Neural cell (in vitro differentiated cells): ENCODE measurements around the gene OR11A1. TPM values are rescaled to one million over a fixed set of nuclear protein-coding genes. Genes with fewer than 3 reads are reported as not detected.

Experiments used
- H2AFZ ChIP-seq: fragments of 200-600, 300-800 bp; sonication (generic), shearing (Covaris generic); 2 replicates; pipeline ENCODE4 v1.6.0; 2014; ENCODE audit warnings: low read depth, mild to moderate bottlenecking, antibody characterized with exemption, low read length, moderate library complexity
- H3F3A ChIP-seq: fragments of 200-600 bp; shearing (Covaris generic); 2 replicates; pipeline ENCODE4 v1.6.1; 2016; ENCODE audit warnings: mild to moderate bottlenecking, moderate library complexity, mixed read lengths, antibody characterized with exemption, low read length; ENCODE audit not compliant: insufficient read depth, poor library complexity, severe bottlenecking
- H3K27ac ChIP-seq: fragments of 200-600, 300-800 bp; sonication (generic), shearing (Covaris generic); 2 replicates; pipeline ENCODE4 v1.5.1; 2014; ENCODE audit warnings: mild to moderate bottlenecking, low read length, moderate library complexity
- H3K27me3 ChIP-seq: fragments of 300-800, 200-600 bp; sonication (generic), shearing (Covaris generic); 2 replicates; pipeline ENCODE4 v1.6.0; 2014; ENCODE audit warnings: mild to moderate bottlenecking, low read depth, low read length, moderate library complexity; ENCODE audit not compliant: insufficient read depth
- H3K36me3 ChIP-seq: fragments of 300-800, 200-600 bp; sonication (generic), shearing (Covaris generic); 2 replicates; pipeline ENCODE4 v1.5.1; 2014; ENCODE audit warnings: mild to moderate bottlenecking, antibody characterized with exemption, low read length, moderate library complexity; ENCODE audit not compliant: insufficient read depth
- H3K4me2 ChIP-seq: fragments of 300-800, 200-600 bp; sonication (generic), shearing (Covaris generic); 2 replicates; pipeline ENCODE4 v1.6.0; 2014; ENCODE audit warnings: mild to moderate bottlenecking, low read length
- H3K4me3 ChIP-seq: fragments of 300-800, 200-600 bp; sonication (generic), shearing (Covaris generic); 2 replicates; pipeline ENCODE4 v1.5.1; 2014; ENCODE audit warnings: mild to moderate bottlenecking, low read length, moderate library complexity
- H3K79me2 ChIP-seq: fragments of 200-600 bp; shearing (Covaris generic); replicated peaks from 2 replicates; pipeline ENCODE4 v1.6.0; 2014; ENCODE audit warnings: mild to moderate bottlenecking, low read length, moderate library complexity; ENCODE audit not compliant: insufficient read depth
- H3K9ac ChIP-seq: fragments of 300-800, 200-600 bp; sonication (generic), shearing (Covaris generic); 2 replicates; pipeline ENCODE4 v1.6.1; 2016; ENCODE audit warnings: mild to moderate bottlenecking, low read length, mixed read lengths
- H3K9me2 ChIP-seq: fragments of 200-600 bp; shearing (Covaris generic); 2 replicates; pipeline ENCODE4 v1.6.1; 2016; ENCODE audit warnings: mild to moderate bottlenecking, low read length, mixed read lengths; ENCODE audit not compliant: insufficient read depth
- H3K9me3 ChIP-seq: fragments of 200-600, 300-800 bp; sonication (generic), shearing (Covaris generic); 2 replicates; pipeline ENCODE4 v1.6.1; 2016; ENCODE audit warnings: mild to moderate bottlenecking, mixed run types, low read length, moderate library complexity, mixed read lengths
- H4K20me1 ChIP-seq: fragments of 200-600 bp; shearing (Covaris generic); 2 replicates; pipeline ENCODE4 v1.6.1; 2016; ENCODE audit warnings: mild to moderate bottlenecking, mixed run types; ENCODE audit not compliant: insufficient read depth
- EP300 ChIP-seq: fragments of 450-650 bp; conservative IDR thresholded peaks from 2 replicates; pipeline ENCODE4 v1.6.1; 2014; ENCODE audit warnings: antibody characterized with exemption, mild to moderate bottlenecking, moderate library complexity; ENCODE audit not compliant: poor library complexity, severe bottlenecking
- EZH2 ChIP-seq: fragments of 200-600, 300-800 bp; shearing (Covaris generic), sonication (generic); IDR thresholded peaks from 2 replicates; pipeline ENCODE4 v1.6.1; 2014; ENCODE audit warnings: antibody characterized with exemption, low read length, borderline replicate concordance, mild to moderate bottlenecking; ENCODE audit not compliant: insufficient read depth, poor library complexity, severe bottlenecking
- MXI1 ChIP-seq: fragments of 450-650 bp; conservative IDR thresholded peaks from 2 replicates; pipeline ENCODE4 v1.6.1; 2014; ENCODE audit warnings: antibody characterized with exemption, mild to moderate bottlenecking; ENCODE audit not compliant: poor library complexity, severe bottlenecking
- POLR2AphosphoS5 ChIP-seq: IDR thresholded peaks from 2 replicates; pipeline ENCODE4 v1.6.1; 2012
- RAD21 ChIP-seq: fragments of 450-650 bp; conservative IDR thresholded peaks from 2 replicates; pipeline ENCODE4 v1.6.1; 2014; ENCODE audit warnings: antibody characterized with exemption, mild to moderate bottlenecking, moderate library complexity
- REST ChIP-seq: IDR thresholded peaks from 2 replicates; pipeline ENCODE4 v1.6.1; 2012; ENCODE audit warnings: borderline replicate concordance
- SMC3 ChIP-seq: fragments of 450-650 bp; conservative IDR thresholded peaks from 2 replicates; pipeline ENCODE4 v1.6.1; 2014; ENCODE audit warnings: antibody characterized with exemption, mild to moderate bottlenecking, moderate library complexity; ENCODE audit not compliant: poor library complexity
- TAF1 ChIP-seq: IDR thresholded peaks from 2 replicates; pipeline ENCODE4 v1.6.1; 2012; ENCODE audit warnings: low read depth
- polyA plus RNA-seq: library from polyadenylated mRNA; depleted of rRNA; stranded (reverse); fragments of >200 nt; gene quantifications from 2 replicates; pipeline ENCODE4 v1.2.3, GENCODE V29; 2014
- TF ChIP-seq, protein P1 (sequence below): fragments of 450-650 bp; IDR thresholded peaks from 2 replicates; pipeline ENCODE4 v1.5.1; 2014; ENCODE audit warnings: antibody characterized with exemption, mild to moderate bottlenecking, moderate library complexity; ENCODE audit not compliant: poor library complexity, severe bottlenecking

The OR11A1 gene
- polyA plus RNA-seq, 1 donor from 2014 or later, result not detected

GRCh38 chr6:29483186-29483585, 26.3 kb upstream of the OR11A1 start:
- Histone ChIP-seq H3K4me2 (no peak overlapping the region), H3K27ac (no peak overlapping the region), H3K36me3 (no peaks in the 10 kb centered on the region), H3K79me2 (no peaks in the 10 kb centered on the region), H3K9ac (no peak overlapping the region), H3K9me2 (no peaks in the 10 kb centered on the region), H3F3A (no peaks in the 10 kb centered on the region), H3K27me3 (no peaks in the 10 kb centered on the region), H2AFZ (no peak overlapping the region), H4K20me1 (no peaks in the 10 kb centered on the region), H3K9me3 (no peaks in the 10 kb centered on the region), H3K4me3 (no peak overlapping the region)
- TF ChIP-seq SMC3, result no peak

GRCh38 chr6:29479560-29479959, 22.7 kb upstream of the OR11A1 start:
- H3K9me3 ChIP-seq, result no peaks in the 10 kb centered on the region
- H4K20me1 ChIP-seq, result no peaks in the 10 kb centered on the region
- no peak overlapping the region for H2AFZ ChIP-seq
- no peaks in the 10 kb centered on the region for H3K27me3 ChIP-seq
- H3K9me2 ChIP-seq, result no peaks in the 10 kb centered on the region
- no peak for TF ChIP-seq MXI1
- TF ChIP-seq SMC3, result no peak
- TF ChIP-seq, protein P1, sequence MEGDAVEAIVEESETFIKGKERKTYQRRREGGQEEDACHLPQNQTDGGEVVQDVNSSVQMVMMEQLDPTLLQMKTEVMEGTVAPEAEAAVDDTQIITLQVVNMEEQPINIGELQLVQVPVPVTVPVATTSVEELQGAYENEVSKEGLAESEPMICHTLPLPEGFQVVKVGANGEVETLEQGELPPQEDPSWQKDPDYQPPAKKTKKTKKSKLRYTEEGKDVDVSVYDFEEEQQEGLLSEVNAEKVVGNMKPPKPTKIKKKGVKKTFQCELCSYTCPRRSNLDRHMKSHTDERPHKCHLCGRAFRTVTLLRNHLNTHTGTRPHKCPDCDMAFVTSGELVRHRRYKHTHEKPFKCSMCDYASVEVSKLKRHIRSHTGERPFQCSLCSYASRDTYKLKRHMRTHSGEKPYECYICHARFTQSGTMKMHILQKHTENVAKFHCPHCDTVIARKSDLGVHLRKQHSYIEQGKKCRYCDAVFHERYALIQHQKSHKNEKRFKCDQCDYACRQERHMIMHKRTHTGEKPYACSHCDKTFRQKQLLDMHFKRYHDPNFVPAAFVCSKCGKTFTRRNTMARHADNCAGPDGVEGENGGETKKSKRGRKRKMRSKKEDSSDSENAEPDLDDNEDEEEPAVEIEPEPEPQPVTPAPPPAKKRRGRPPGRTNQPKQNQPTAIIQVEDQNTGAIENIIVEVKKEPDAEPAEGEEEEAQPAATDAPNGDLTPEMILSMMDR, result no peak
- TF ChIP-seq EP300, result no peak
- no peak for TF ChIP-seq RAD21
- no peak for TF ChIP-seq POLR2AphosphoS5
- no peak for TF ChIP-seq REST
- no peak for TF ChIP-seq TAF1
- H3K4me2 ChIP-seq, result no peak overlapping the region
- H3K4me3 ChIP-seq, result no peak overlapping the region
- H3K9ac ChIP-seq, result no peak overlapping the region
- no peaks in the 10 kb centered on the region for H3F3A ChIP-seq
- H3K27ac ChIP-seq, result no peak overlapping the region
- H3K79me2 ChIP-seq, result no peaks in the 10 kb centered on the region
- H3K36me3 ChIP-seq, result no peaks in the 10 kb centered on the region

DNA sequence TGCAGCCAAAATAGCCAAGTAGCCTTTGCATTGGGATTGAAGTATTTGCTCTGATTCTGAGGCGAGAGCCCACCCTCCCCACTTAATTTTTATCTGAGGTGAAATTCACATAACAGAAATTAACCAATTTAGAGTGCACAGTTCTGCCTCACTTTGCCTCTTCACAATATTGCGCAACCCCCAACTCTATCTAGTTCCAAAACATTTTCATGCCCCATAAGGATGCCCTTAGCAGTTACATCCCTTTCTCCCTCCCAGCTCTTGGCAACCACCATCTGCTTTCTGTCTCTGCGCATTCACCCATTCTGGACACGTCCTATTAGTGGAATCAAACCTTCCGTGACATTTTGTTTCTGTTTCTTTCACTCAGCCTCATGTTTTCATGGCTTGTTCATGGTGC, 21.9 kb upstream of the OR11A1 start:
- Histone ChIP-seq H3K9me2 (no peaks in the 10 kb centered on the region), H3F3A (no peaks in the 10 kb centered on the region), H4K20me1 (no peaks in the 10 kb centered on the region), H3K4me2 (no peak overlapping the region), H3K4me3 (no peak overlapping the region), H3K36me3 (no peaks in the 10 kb centered on the region), H3K27me3 (no peaks in the 10 kb centered on the region), H3K27ac (no peak overlapping the region), H3K79me2 (no peaks in the 10 kb centered on the region), H3K9ac (no peak overlapping the region), H2AFZ (no peak overlapping the region), H3K9me3 (no peaks in the 10 kb centered on the region)
- TF ChIP-seq MXI1 (no peak), REST (no peak), RAD21 (no peak), SMC3 (no peak), TAF1 (no peak), POLR2AphosphoS5 (no peak), EP300 (no peak), EZH2 (no peak)
- TF ChIP-seq, protein P1, result no peak
